HG03442 (cell line): ENCODE measurements around the gene KNCN.

Source experiments
- ATAC-seq: cut with Tn5 transposase; IDR thresholded peaks from one replicate; pipeline ENCODE4 v1.9.1; 2021; ENCODE audit warnings: mild to moderate bottlenecking, moderate library complexity; ENCODE audit not compliant: unreplicated experiment

KNCN gene

GRCh38 chr1:46551597-46552095 is at the start of gene KNCN:
Gene KNCN (minus strand): TSS chr1:46551647. CDS start chr1:46551215, 432 bp downstream.
- ATAC-seq, result no peak

- no peak for ATAC-seq
These were observed 47.9 kb upstream of the KNCN start for GRCh38 chr1:46599059-46599970.

DNA sequence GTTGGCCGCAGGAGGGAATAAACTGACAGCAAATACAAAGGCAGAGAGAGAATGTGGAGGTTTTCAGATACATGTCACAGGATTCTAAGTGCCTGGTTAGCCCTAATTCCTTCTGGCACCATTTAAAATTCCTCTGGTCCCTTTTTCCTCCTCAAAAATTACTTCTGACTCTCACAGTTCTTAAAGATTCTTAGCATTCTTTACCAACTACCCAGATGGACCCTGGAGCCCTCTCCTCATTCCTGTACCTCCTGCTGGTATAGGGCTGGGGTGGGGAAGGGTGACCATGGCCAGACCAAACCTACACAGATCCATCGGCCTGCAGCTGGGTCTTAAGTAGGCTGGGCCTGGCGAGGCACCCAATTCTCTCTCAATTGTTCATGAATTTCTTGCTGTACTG is 45.4 kb upstream of the KNCN start:
- no peak for ATAC-seq

GRCh38 chr1:46596036-46596435 is 44.6 kb upstream of the KNCN start:
- ATAC-seq, result no peak

DNA sequence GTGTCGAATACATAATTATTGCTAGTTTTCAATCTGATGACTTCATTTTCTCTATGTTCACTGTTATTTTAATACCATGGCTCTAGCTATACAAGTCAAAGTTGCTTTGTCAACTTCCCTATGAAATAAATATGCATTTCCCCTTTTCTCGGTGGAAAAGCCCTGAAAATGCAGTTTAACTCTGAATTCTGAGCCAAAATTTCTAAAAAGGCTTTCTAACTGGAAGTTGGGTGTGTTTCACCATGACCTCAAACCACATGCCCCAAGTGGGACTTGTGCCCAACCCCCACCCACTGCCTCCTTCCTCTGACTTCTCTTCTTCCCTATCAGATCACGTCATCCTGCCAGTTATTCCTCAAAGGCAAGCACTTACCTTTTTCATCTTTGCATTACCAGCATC is 43.7 kb upstream of the KNCN start:
- no peak for ATAC-seq

DNA sequence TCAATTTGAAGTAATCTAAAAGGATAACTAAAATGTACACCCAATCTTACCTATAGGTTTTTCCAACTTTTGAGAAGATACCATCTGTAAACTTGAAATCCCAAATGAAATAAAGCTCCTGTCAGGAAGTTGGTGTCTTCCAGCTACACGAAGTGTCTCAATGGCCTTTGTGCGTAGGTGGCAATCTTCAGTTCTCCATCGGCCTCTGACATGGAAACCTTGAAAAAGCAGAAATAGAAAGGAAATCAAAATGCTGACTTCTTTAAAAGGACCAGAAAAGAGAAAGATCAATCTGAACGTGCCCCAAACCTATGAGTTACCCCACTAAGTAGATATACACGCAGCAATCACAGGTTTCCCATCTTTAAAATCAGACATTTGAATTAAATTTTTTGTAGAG is 42.6 kb upstream of the KNCN start:
- no peak for ATAC-seq

DNA sequence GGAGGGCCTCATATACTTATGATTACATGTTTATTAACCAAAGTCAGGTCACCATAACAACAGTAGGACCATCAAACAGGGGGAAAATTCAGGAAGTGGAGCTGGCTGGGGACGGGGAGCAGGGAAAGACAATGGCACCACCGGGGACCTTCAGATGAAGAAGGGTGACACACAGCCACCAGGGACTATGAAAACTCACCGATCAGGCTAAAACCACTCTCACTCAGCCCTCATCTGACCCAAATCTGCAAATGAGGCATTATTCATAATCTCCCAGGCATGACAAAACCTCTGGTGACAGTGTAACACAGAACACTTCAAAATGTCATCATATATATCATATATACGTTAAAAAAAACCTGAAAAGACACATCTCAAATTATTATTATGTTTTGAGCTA is 41.4 kb upstream of the KNCN start:
- ATAC-seq, result no peak

- ATAC-seq, result no peak
These were observed 38.1 kb upstream of the KNCN start for GRCh38 chr1:46589529-46589928.

DNA sequence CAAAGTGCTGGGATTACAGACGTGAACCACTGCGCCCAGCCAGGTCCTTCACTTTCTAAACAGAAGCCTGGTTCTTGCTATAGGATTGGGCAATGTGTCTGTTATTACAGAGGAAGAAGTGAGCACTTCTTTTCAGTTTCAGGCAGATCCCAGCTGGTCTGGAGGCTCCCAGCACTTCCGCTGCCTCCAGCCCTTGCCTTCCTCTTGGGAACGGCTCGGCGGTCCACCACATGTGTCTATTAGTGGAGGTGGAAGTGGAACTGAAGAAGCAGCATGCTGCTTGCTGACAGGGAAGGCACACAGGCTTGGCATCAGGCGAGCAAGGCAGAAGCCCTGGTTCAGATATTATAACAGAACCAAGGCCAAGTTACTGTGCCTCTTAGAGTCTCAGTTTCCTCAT is 35.6 kb upstream of the KNCN start:
- no peak for ATAC-seq

- ATAC-seq, result no peak
These were observed 34.0 kb upstream of the KNCN start for GRCh38 chr1:46585312-46585938.

DNA sequence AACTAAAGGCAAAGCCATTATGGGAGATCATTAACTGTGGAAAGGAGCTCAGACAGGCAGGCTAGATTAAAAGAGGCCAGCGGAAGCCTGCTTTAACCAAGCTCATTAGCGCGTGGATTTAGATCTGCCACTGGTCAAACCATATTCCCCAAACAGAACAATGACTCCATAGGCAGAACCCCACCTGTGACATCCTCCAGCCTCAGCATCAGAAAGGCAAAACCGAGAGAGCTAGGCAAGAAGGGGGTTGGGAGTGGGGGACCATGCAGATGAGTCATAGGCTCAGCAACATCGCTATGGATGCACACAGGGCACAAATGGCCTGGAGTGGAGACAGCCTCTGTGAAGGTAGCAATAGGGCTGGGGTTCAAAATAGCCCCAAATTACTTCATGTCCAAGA is 32.0 kb upstream of the KNCN start:
- no peak for ATAC-seq

DNA sequence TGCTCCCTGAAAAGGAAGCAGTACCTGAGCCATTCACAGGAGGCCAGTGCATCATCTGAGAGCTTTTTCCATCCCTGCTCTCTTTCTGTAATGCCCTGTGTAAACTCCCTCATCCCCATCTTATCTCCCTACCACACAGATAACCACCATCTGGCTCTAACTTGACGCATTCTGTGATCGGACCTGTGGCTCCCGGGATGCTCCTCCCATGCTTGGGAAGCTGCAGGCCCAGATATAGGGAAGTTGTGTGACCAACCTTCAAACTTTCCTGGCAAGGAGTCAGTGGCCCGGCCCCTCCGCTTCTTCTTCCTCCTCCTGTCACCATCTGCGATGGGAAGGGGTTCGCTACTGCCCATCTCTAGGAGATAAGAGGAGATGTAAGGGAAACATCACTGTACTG is 31.5 kb upstream of the KNCN start:
- no peak for ATAC-seq

- ATAC-seq, result no peak
These were observed 30.4 kb upstream of the KNCN start for GRCh38 chr1:46581681-46582455.

GRCh38 chr1:46580140-46580903 is 28.9 kb upstream of the KNCN start:
- no peak for ATAC-seq

DNA sequence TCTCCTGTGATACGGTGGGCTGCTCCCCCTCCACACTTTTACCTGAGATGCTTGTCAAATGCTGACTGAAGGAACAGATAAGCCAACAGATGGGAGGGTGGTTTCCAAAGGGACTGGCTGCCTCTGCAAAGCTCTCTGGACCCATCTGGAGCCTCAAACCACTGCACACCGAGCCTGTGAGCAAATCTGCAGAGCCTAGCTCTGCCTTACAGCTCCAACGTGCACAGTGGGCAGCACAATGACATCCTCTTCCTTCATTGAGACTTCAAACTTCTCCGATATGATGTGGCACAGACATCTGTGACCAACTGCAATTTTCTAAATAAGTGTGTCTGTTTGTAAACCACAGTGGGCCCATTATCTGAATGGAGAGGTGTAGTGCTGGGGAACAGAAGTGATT is 26.2 kb upstream of the KNCN start:
- no peak for ATAC-seq

GRCh38 chr1:46576596-46576995 is 25.1 kb upstream of the KNCN start:
- no peak for ATAC-seq

DNA sequence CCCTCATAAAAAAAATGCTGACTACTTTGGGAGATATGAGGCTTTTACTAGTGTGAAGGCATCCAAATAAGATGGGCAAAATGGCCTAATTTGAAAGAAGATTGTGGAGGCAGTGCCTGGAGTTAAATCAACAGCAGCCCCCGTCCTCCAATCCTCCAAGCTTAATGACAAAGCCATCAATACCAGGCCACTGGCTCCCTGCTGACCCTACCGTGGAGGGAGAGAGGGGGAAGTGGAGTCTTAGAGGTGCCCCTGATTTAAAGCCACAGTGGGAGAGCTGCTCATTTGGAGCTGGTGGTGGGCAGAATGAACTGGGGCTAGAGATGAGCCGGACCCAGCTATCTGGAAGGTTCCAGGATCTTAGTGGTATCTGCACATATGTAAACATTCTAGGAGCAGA is 24.3 kb upstream of the KNCN start:
- no peak for ATAC-seq

DNA sequence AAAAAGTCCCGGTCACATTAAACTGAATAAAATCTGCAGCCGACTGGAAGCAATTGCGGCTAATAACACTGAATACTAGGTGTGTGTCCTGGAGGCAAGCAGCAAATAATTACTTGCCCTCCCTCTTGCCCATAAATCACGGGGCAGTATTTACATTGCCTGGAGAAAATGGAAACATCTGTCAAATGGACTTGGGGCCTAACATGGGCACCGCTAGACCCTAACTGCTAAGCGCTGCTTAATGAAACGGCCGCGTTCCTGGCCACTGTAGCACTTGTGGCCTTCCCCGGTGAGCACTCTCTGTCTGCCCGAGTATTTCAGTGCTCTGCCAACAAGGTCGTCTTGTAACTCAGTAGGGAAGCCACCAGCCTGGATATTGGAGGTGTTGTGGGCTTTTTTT is 23.9 kb upstream of the KNCN start:
- no peak for ATAC-seq

- no peak for ATAC-seq
These were observed 20.3 kb upstream of the KNCN start for GRCh38 chr1:46571691-46572225.

- no peak for ATAC-seq
These were observed 18.7 kb upstream of the KNCN start for GRCh38 chr1:46569884-46570725.
